Neural crest cell (in vitro differentiated cells): ENCODE data around the gene ZFYVE28. TPM values are rescaled to one million over a fixed set of nuclear protein-coding genes. Genes with fewer than 3 reads are reported as not detected.
"Not testable (repeated sequence)": the region's sequence is repeated elsewhere in the genome, so short reads cannot be mapped to it uniquely, and the experiment has no call there.

Experiments
- DNase-seq: peaks from one replicate; pipeline ENCODE4 v3.0.0; 2021; ENCODE audit warnings: low read depth, mixed read lengths, low spot score
- H3K27ac Mint-ChIP-seq: one replicate; pipeline ENCODE4 v1.8.0; 2021; ENCODE audit warnings: mild to moderate bottlenecking, mixed read lengths; ENCODE audit not compliant: unreplicated experiment
- H3K27me3 Mint-ChIP-seq: 2 replicates; pipeline ENCODE4 v1.8.0; 2021; ENCODE audit warnings: low read depth, mild to moderate bottlenecking, mixed read lengths
- H3K36me3 Mint-ChIP-seq: 2 replicates; pipeline ENCODE4 v1.8.0; 2021; ENCODE audit warnings: low read depth, mild to moderate bottlenecking, mixed read lengths
- H3K4me1 Mint-ChIP-seq: 2 replicates; pipeline ENCODE4 v1.8.0; 2021; ENCODE audit warnings: mixed read lengths
- H3K4me3 Mint-ChIP-seq: one replicate; pipeline ENCODE4 v1.8.0; 2021; ENCODE audit warnings: mild to moderate bottlenecking, mixed read lengths
- H3K9me3 Mint-ChIP-seq: 2 replicates; pipeline ENCODE4 v1.8.0; 2021; ENCODE audit warnings: mixed read lengths
- CTCF ChIP-seq: fragments of 200-600 bp; sonication (generic); conservative IDR thresholded peaks from 2 replicates; pipeline ENCODE4 v1.5.0; 2021; ENCODE audit warnings: antibody characterized with exemption, mild to moderate bottlenecking
- total RNA-seq: library from RNA; stranded (reverse); gene quantifications from 2 replicates; pipeline ENCODE4 v1.2.1, GENCODE V29; 2021

The ZFYVE28 gene
- total RNA-seq, 1 donor from 2014 or later: 1.4 TPM

DNA sequence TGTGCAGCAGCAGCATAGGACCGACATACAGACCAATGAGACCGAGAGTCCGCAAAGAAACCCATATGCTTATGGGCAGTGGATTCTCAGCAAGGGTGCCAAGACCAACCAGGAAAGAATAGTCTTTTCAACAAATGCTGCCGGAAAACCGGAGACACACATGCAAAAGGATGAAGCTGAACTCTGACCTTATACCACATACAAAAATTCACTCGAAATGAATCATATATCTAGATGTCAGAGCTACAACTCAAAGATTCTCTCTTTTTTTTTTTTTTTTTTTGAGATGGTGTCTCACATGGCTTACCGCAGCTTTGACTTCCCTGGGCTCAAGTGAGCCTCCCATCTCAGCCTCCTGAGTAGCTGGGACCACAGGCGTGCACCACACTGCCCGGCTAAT, 140.5 kb downstream of the ZFYVE28 start:
- Mint-ChIP-seq H3K27ac (no peak overlapping the region), H3K9me3 (no peaks in the 10 kb centered on the region), H3K4me1 (no peaks in the 10 kb centered on the region), H3K27me3 (no peaks in the 10 kb centered on the region), H3K4me3 (no peak overlapping the region), H3K36me3 (no peaks in the 10 kb centered on the region)
- no peak for TF ChIP-seq CTCF
- DNase-seq: no peak

DNA sequence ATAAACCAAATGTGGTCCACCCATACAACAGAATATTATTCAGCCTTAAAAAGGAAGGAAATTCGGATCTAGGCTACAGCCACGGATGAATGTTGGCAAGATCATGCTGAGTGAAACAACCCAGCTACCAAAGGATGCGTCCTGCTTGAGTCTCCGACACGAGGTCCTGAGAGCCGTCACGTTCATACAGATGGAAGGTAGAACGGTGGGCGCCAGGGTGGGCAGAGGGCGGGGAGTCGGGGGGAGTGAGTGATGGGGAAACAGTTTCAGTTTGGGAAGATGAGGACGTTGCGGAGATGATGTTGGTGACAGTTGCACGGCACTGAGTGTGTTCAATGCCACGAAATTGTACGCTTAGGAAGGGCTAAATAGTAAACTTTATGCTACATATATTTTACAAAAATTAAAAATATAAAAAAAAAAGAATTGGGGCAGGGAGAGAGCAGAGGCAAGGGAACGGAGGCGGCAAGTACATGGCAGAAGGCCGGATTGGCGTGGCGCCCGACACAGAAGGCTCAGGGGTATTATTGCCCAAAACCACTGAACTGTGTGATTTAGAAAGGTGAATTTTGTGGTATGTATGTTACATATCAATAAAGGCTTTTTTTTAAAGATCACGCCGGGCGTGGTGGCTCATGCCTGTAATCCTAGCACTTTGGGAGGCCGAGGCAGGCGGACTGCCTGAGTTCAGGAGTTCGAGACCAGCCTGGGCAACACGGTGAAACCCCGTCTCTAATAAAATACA, 141.7 kb downstream of the ZFYVE28 start:
- no peak overlapping the region for H3K27ac Mint-ChIP-seq
- TF ChIP-seq CTCF: no peak
- no peaks in the 10 kb centered on the region for H3K4me1 Mint-ChIP-seq
- DNase-seq: no peak
- no peaks in the 10 kb centered on the region for H3K27me3 Mint-ChIP-seq
- no peaks in the 10 kb centered on the region for H3K36me3 Mint-ChIP-seq
- H3K4me3 Mint-ChIP-seq: no peak overlapping the region
- H3K9me3 Mint-ChIP-seq: no peaks in the 10 kb centered on the region

DNA sequence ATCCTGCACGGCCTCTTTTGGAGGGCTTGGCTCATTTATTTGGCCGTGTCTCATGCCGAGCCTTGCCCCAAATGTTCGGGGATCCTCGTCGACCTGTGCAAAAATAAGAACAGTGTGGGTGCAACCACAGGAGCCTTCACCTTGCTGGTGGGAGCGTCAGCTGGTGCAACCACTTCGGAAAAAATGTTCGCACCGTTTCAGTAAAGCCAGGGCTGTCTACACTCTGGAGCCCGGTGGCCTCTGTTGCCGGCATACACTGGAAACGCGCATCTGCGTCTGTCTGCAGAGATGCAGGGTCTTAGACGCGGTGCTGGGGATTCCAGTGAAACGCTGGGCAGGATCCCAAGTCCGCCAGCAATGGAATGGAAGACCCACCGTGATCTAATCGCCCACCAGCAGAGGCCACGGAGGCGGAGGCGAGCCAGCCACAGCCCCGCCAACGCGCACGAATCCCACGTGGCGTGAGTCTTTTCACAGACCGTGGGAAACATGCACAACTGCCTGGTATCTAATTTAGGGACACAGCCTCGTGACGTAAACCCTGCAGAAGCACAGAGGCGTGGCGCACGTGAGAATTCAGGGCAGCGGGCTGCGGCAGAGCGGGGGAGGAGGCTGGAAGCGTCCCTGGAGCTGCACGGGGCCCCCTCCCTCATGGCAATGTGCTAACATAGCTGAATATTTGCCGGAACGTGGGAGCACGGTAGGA, 142.7 kb downstream of the ZFYVE28 start:
- Mint-ChIP-seq H3K36me3 (no peaks in the 10 kb centered on the region), H3K4me3 (no peak overlapping the region), H3K27me3 (no peaks in the 10 kb centered on the region), H3K27ac (no peak overlapping the region), H3K9me3 (no peaks in the 10 kb centered on the region), H3K4me1 (no peaks in the 10 kb centered on the region)
- TF ChIP-seq CTCF: no peak
- no peak for DNase-seq

- not testable (repeated sequence) for H3K9me3 Mint-ChIP-seq, DNase-seq, H3K36me3 Mint-ChIP-seq, H3K27ac Mint-ChIP-seq, H3K4me1 Mint-ChIP-seq, H3K4me3 Mint-ChIP-seq, H3K27me3 Mint-ChIP-seq
These were observed 143.4 kb downstream of the ZFYVE28 start for GRCh38 chr4:2275044-2275397.

DNA sequence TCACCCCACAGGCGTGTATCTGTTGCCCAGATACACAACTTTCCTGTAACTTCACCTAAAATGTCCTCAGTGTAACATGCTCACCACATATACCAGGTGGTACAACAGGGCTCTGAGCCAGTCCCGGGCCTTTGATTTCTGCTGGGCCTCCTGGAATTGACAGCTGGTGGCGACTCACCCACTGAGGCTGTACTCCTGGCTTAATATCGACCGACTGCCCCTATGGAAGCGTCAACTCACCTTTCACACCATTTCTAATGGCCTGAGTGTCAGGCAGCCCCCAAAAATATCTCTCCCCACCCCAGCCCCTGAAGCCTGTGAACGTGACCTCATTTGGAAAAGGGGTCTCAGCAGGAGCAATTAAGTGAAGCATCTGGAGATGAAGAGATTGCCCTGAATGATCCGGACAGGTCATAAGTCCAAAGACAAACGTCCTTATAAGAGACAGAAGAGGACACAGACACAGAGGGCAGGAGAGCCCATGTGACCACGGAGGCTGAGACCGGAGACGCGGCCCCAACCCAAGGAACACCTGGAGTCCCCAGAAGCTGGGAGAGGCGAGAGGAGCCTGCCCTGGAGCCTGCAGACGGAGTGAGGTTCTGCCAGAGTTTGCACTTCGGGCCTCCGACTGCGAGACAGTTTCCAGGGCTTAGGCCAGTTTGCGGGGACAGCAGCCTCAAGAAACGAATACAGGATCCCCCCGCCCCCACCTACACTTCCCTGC, 144.0 kb downstream of the ZFYVE28 start:
- TF ChIP-seq CTCF: no peak
- H3K9me3 Mint-ChIP-seq: no peaks in the 10 kb centered on the region

More for the DNA sequence above, 144.0 kb downstream of the ZFYVE28 start:
- H3K36me3 Mint-ChIP-seq: no peaks in the 10 kb centered on the region
- H3K4me1 Mint-ChIP-seq: no peaks in the 10 kb centered on the region
- H3K27ac Mint-ChIP-seq: no peak overlapping the region
- no peak for DNase-seq
- H3K27me3 Mint-ChIP-seq: no peaks in the 10 kb centered on the region
- H3K4me3 Mint-ChIP-seq: no peak overlapping the region
